Femur (tissue), 1 donor: Measurements from ENCODE around the gene ADH5.
"Not testable (repeated sequence)": the region's sequence is repeated elsewhere in the genome, so short reads cannot be mapped to it uniquely, and the experiment has no call there.

ENCODE experiments used
- DNase-seq: peaks from one replicate; pipeline ENCODE4 v3.0.0-alpha.2; 2017

The ADH5 gene

GRCh38 chr4:99088481-99089365 lies at the start of gene ADH5:
ADH5 (minus strand) TSS chr4:99088788; CDS start chr4:99088700, 88 bp downstream.
- peak; percentile 95 for DNase-seq

DNA sequence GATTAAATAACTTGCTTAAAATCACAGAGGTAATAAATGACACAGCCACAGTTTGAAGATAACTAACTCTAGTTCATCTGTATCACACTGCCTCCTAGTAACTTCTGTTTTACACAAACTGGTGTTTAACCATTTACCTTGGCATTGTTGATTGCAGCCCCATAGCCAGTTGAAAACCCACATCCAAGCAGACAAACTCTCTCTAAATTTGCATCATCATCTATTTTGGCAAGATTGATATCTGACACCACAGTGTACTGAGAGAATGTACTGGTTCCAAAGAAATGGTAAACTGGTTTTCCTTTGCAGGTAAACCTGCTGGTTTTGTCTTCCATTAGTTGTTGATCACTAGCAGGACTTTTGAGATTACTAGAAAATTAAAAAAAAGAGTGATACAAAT lies 47.7 kb upstream of the ADH5 start:
- DNase-seq = no peak

GRCh38 chr4:99135541-99136162 lies 47.1 kb upstream of the ADH5 start:
- DNase-seq = no peak

DNA sequence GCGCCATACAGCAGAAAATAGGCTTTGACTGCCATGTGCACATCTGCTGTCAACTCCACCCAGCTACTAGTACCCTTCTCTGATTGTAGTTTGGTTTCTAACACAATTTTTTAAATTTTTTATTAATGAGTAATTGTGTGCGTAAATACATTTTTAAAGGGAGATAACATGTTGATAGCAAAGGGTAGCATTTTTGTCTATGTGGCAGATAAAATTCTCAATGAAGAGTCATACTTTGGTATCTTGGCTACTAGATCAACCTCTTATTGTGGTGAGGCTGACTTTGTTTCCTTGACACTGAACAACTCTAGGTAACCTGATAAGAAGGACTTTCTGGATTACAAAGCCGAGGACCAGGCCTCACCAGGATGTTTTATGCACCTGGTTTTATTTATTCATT lies 46.0 kb upstream of the ADH5 start:
- no peak for DNase-seq

DNA sequence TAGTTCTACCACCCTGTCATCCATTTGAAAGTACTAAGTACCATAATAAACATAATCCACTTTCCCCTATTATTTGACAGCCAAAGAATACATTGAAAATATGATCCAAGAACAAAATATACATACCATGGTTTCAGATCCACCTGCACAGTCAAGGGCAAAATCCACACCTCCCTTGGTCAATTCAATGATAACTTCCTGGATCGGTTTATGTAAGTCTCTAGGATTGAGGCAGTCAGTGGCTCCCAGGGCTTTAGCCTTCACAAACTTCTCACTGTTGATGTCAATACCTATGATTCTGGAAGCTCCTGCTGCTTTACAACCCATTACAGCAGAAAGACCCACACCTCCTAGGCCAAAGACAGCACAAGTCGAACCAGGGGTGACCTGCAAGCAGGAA lies 42.8 kb upstream of the ADH5 start:
- no peak for DNase-seq

GRCh38 chr4:99126376-99126775 lies 37.8 kb upstream of the ADH5 start:
- DNase-seq = no peak

- DNase-seq = no peak
Measured at GRCh38 chr4:99121008-99121407, 32.4 kb upstream of the ADH5 start.

DNA sequence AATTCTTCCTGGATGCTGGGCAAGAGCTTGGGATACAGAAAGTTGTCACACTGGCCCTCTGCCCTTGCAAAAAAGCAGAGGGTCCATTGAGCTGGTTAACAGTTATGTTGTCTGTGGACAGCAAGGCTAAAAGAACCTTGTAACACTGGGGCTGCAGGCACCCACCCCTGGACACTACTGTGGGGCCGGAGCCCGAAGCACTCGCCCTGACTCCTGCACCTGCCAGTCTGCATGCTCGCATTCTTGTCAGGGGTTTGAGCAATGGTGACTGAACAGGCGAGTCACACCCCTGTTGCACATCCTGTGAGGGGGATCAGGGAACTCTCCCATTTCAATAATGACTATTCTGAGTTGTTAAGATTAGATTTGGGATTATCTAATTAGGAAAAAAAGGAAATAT lies 31.9 kb upstream of the ADH5 start:
- no peak for DNase-seq

DNA sequence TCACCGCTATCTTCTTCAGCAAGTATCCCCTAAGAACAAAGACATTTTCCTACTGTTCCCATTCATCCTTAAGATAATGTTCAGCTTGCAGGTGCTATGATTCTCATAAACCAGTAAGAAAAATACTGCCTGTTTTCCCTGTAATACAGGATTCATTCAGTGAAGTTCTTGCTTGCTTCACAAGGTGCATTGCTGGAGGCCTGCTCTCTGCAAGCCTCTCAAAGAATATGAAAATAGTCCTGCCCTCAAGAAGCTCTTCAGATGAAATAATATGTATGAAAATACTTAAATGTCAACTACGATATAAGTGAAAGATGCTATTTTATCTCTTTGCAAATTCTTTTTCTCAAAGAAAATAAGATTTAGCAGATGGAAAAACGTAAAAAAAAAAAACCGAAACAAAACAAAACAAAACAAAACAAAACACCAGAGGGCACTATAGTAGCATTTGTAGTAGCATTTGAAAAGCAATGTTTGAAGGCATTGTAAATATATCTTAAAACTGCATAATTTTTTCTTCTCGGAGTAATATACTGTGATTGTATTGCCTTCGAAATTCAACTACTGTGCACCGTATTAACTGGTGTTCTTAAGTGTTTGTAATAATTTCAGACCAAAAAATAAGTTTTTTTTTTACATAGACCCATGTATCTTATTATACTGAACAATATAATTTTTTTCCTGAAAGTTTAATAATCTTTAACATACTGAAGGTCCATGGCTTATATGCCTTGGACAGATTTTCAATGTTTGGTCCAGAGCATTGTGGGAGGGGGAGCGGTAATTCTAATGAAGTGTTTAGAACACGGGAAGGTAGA lies 29.5 kb upstream of the ADH5 start:
- DNase-seq = no peak

DNA sequence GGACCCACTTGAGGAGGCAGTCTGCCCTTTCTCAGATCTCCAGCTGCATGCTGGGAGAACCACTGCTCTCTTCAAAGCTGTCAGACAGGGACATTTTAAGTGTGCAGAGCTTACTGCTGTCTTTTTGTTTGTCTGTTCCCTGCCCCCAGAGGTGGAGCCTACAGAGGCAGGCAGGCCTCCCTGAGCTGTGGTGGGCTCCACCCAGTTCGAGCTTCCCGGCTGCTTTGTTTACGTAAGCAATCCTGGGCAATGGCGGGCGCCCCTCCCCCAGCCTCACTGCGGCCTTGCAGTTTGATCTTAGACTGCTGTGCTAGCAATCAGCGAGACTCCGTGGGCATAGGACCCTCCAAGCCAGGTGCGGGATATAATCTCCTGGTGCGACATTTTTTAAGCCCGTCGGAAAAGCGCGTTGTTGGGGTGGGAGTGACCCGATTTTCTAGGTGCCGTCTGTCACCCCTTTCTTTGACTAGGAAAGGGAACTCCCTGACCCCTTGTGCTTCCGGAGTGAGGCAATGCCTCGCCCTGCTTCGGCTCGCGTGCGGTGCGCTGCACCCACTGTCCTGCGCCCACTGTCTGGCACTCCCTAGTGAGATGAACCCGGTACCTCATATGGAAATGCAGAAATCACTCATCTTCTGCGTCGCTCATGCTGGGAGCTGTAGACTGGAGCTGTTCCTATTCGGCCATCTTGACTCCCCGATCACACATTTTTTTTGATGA lies 28.7 kb upstream of the ADH5 start:
- DNase-seq = not testable (repeated sequence)

DNA sequence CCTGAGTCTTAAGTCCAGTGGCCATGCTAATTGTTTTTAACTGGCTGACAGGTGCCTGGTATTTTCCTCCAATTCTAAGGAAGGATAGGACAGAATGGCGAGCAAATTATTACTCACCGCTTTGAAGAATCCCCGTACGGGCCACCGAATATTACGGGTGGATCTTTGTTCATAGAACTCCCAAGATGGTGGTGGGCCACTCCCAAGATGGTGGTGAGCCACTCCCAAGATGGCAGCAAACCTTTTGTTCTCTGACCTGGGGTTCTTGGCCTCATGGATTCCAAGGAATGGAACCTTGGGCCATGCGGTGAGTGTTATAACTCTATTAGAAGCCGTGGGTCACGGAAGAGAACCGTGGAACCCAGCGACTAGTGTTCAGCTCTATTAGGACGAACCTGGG lies 20.7 kb upstream of the ADH5 start:
- not testable (repeated sequence) for DNase-seq

DNA sequence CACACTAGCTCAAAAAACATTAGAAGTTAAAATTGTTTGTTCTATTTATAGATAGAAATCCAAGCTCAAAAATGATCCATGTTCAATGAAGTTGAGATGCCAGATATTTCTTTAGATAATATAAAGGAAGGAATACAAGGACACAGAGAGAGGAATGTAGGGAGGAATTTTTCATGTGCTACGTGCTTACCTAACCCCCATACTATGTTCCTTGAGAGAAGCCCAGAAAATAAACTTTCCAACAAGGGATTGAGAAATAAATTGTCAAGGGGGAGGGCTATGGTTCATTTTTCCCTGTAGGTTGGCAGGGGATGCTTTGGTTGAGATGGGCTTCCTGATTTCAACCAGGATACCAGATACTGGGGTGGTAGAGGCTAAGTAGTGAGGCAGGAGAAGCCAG lies 15.6 kb upstream of the ADH5 start:
- DNase-seq = no peak

- DNase-seq = no peak
Measured at GRCh38 chr4:99103166-99103565, 14.6 kb upstream of the ADH5 start.

- DNase-seq = no peak
Measured at GRCh38 chr4:99102634-99103033, 14.0 kb upstream of the ADH5 start.

DNA sequence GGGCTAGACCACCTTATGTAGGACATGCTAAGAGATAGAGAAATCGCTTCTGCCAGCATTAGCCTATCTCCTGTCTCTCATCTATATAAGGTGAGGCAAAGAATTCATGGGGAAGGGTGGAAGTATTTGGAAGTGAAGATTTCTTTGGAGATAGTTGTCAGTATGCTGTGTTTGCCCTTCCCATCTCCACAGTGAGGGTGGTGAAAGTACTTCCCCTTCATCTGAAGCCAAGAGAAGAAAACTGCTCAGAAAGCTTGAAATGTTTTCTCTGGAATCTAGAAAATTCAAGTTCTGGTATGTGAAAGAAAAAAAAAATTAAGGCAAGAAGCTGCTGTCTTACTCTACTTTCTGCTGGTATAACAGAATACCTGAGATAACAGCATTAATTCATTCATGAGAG lies 12.3 kb upstream of the ADH5 start:
- DNase-seq = no peak

GRCh38 chr4:99099814-99100213 lies 11.2 kb upstream of the ADH5 start:
- DNase-seq = not testable (repeated sequence)

- DNase-seq = no peak
Measured at GRCh38 chr4:99099311-99099710, 10.7 kb upstream of the ADH5 start.

- not testable (repeated sequence) for DNase-seq
Measured at GRCh38 chr4:99091841-99092240, 3.3 kb upstream of the ADH5 start.

GRCh38 chr4:99091216-99091575 lies 2.6 kb upstream of the ADH5 start:
- DNase-seq = no peak

GRCh38 chr4:99090481-99091215 lies 2.1 kb upstream of the ADH5 start:
- no peak for DNase-seq

DNA sequence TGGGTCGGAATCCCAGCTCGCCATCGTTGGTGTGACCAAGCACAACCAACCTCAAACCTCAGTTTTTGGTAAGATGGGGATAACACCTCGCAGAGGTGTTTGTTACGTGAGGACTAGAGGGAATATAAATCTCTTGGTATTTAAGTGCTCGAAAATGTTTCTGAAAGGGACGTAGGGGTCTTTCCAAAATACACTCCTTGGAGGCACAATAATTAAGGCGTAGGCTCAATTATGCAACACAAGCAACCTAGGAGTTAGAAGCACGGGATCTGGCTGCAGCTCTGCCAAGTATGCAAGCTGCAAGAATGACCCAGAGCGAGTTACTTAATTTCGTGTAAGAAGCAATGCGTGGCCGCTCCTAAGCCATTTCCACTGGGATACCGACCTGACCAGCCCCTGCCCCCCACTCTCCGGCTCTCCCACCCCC lies 552 bp downstream of the ADH5 start:
- peak; percentile 64 for DNase-seq

DNA sequence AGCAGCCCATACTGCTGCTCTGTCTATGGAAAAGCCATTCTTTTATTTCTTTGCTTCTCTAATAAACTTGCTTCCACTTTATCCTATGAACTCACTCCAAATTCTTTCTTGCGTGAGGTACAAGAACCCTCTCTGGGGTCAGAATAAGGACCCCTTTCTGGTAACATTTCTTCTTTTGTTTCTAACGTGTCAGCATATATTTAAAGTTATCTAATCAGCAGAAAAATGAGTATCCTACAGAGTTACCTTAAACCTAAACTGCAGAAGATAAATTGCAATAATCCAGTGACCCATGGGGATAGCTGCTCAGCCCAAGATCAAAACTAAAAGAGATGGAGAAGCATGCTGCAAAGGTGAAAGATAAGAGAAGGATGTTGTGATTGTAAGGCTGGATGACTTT lies 4.0 kb downstream of the ADH5 start:
- DNase-seq = no peak
